Spleen (tissue), 7 donors: ENCODE measurements around the gene IMMP2L.

Source experiments
- CTCF ChIP-seq, 11 experiments: fragments of 200-600 bp in 7 of 11; fragments of 450-650 bp in 4 of 11; sonication (generic) in 4 of 11; IDR thresholded peaks in 8 of 11; conservative IDR thresholded peaks in 3 of 11; 1 replicate in 7 of 11; 2 replicates in 4 of 11; pipeline versions ENCODE4 v1.4.0 to v1.8.0; 2016 to 2021; ENCODE audit warnings: antibody characterized with exemption in 11 of 11, inconsistent platforms in 4 of 11, mild to moderate bottlenecking in 1 of 11
- POLR2A ChIP-seq, 3 donors: fragments of 450-650 bp; IDR thresholded peaks; one replicate each; pipeline ENCODE4 v1.5.1; 2017; ENCODE audit warnings: antibody characterized with exemption in 3 of 3, mild to moderate bottlenecking in 1 of 3
- POLR2AphosphoS5 ChIP-seq, 3 donors: sonication (generic); formaldehyde crosslinking; IDR thresholded peaks; one replicate each; pipeline ENCODE4 v1.5.1; 2017; ENCODE audit warnings: antibody characterized with exemption in 3 of 3
- donor health status: DM: no; HTN: no; CAD: no; lungs with moderate emphysema.
- donor health status: DM: no; HTN: no; CAD: no.
- donor health status: DM: no; HTN: no; CAD: no.

DNA sequence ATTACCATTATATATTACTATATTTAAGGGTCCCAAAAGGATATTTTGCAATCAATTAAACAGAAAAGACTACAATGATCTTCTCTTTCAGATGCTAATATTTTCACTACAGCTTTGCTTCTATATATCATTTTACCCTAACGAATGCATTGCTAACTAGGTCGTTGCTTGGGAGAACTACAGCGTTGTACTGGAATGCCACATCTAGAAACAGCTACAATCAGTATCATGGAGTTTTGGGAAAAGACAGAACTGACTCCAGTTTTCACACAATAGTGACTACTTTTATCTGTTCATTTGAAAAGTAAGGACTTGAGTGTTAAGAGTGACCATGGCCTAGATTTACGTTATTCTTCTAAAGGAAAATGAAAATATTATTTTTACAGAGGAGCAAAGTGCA, 432.9 kb downstream of the IMMP2L start:
- TF ChIP-seq CTCF (IDR thresholded peaks at IDR 0.05 in 8 of 11, conservative IDR thresholded peaks at IDR 0.05 in 3 of 11) (no peak), POLR2AphosphoS5 (IDR thresholded peaks at IDR 0.05) (no peak), POLR2A (IDR thresholded peaks at IDR 0.05) (no peak)
